WTC11 (cell line): ENCODE results near the gene USP34.

Experiments used
- CTCF ChIP-seq: fragments of 200-600 bp; IDR thresholded peaks from 2 replicates; pipeline ENCODE4 v1.8.0; 2022; ENCODE audit warnings: antibody characterized with exemption
- MLX ChIP-seq: sonication (generic); formaldehyde crosslinking; IDR thresholded peaks from 2 replicates; pipeline ENCODE4 v1.8.1; 2023; ENCODE audit warnings: mild to moderate bottlenecking, missing genetic modification reagents, moderate library complexity
- NFYB ChIP-seq: sonication (generic); formaldehyde crosslinking; conservative IDR thresholded peaks from 2 replicates; pipeline ENCODE4 v1.8.0; 2022; ENCODE audit warnings: low read depth, missing genetic modification reagents
- NR3C1 ChIP-seq: sonication (generic); formaldehyde crosslinking; conservative IDR thresholded peaks from 2 replicates; pipeline ENCODE4 v1.8.1; 2023; ENCODE audit warnings: low read depth, mild to moderate bottlenecking, missing genetic modification reagents
- TP53 ChIP-seq: sonication (generic); formaldehyde crosslinking; IDR thresholded peaks from 2 replicates; pipeline ENCODE4 v1.8.1; 2023; ENCODE audit warnings: mild to moderate bottlenecking, missing genetic modification reagents
- USF1 ChIP-seq: sonication (generic); formaldehyde crosslinking; IDR thresholded peaks from 2 replicates; pipeline ENCODE4 v1.8.0; 2022; ENCODE audit warnings: mild to moderate bottlenecking, missing genetic modification reagents
- ZNF416 ChIP-seq: fragments of 250-450 bp; sonication (Bioruptor Pico); IDR thresholded peaks from 2 replicates; pipeline ENCODE4 v1.9.0; 2021; ENCODE audit warnings: mild to moderate bottlenecking, inconsistent platforms

GRCh38 chr2:61193670-61194561 lies 277.0 kb downstream of the USP34 start:
- no peak for TF ChIP-seq USF1 (CRISPR knock-in tag)
- no peak for TF ChIP-seq CTCF
- no peak for TF ChIP-seq NR3C1 (CRISPR knock-in tag)
- TF ChIP-seq MLX (CRISPR knock-in tag): no peak
- no peak for TF ChIP-seq ZNF416 (CRISPR knock-in tag)
- TF ChIP-seq NFYB (CRISPR knock-in tag): no peak
- TF ChIP-seq TP53 (CRISPR knock-in tag): no peak
